ENCODE measurements around the gene OR2G2. TPM values are rescaled to one million over a fixed set of nuclear protein-coding genes. Genes with fewer than 3 reads are reported as not detected.

OR2G2 gene
- total RNA-seq, 1 experiment from 2014 or later, result not detected

GRCh38 chr1:247551721-247552120 is 36.4 kb upstream of the OR2G2 start:
- no TSS peak for BruUV-seq (replicated peaks)
- DNase-seq (ENCODE audit: low read depth, low spot score) (no peak), ATAC-seq (no peak)
- ChIA-PET POLR2A (interaction anchor here (1.4 kb wide), 1 partner anchor 10 kb away, joined by 3 read pairs; no protein-coding TSS in a partner anchor), RAD21 (ENCODE audit: low non-redundant PET in 1 of 2, low total read pairs in 2 of 2, uncharacterized antibody in 2 of 2, unreplicated experiment in 2 of 2) (no interaction called here), CTCF (no interaction called here)
- Histone ChIP-seq H3K9me3 (ENCODE audit: control insufficient read depth in 1 of 2, insufficient read depth in 1 of 2, low read depth in 1 of 2, low read length in 2 of 2) (no peaks in the 10 kb centered on the region; a peak in 1 of 4 replicates), H3K4me2 (ENCODE audit: low read length) (no peak overlapping the region), H3K9me2 (ENCODE audit: insufficient read depth) (no peaks in the 10 kb centered on the region), H3K9ac (ENCODE audit: low read length) (no peak overlapping the region), H2AFZ (ENCODE audit: low read depth, low read length, poor library complexity, severe bottlenecking) (no peak overlapping the region), H3K79me2 (ENCODE audit: insufficient read depth, low read length) (no peaks in the 10 kb centered on the region), H3K4me1 (ENCODE audit: control insufficient read depth in 1 of 2, insufficient read depth in 2 of 2, low read length in 2 of 2) (no peaks in the 10 kb centered on the region), H3K27me3 (ENCODE audit: insufficient read depth, low read length) (no peaks in the 10 kb centered on the region), H3K27ac (ENCODE audit: low read depth, low read length) (no peak overlapping the region), H3K4me3 (replicated peaks in 1 of 2; ENCODE audit: low read depth in 1 of 2, low read length in 2 of 2) (no peak overlapping the region), H3K36me3 (ENCODE audit: control insufficient read depth in 1 of 2, insufficient read depth in 2 of 2, low read length in 2 of 2) (no peaks in the 10 kb centered on the region), H4K20me1 (ENCODE audit: insufficient read depth) (no peaks in the 10 kb centered on the region)
- intact Hi-C loops (cut with micrococcal nuclease), result no loop called here
- TF ChIP-seq, protein P1, sequence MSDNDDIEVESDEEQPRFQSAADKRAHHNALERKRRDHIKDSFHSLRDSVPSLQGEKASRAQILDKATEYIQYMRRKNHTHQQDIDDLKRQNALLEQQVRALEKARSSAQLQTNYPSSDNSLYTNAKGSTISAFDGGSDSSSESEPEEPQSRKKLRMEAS (IDR thresholded peaks at IDR 0.05), result no peak
- TF ChIP-seq TCF7L2 (IDR thresholded peaks at IDR 0.05; ENCODE audit: borderline replicate concordance, extremely low read depth, insufficient read depth, insufficient read length), result no peak
- no peak for TF ChIP-seq EZH2phosphoT487 (IDR thresholded peaks at IDR 0.05; ENCODE audit: borderline replicate concordance)
- no peak for TF ChIP-seq POLR2A (IDR thresholded peaks at IDR 0.05; ENCODE audit: borderline replicate concordance, extremely low read depth, insufficient read depth, insufficient read length)
- no peak for TF ChIP-seq FOSL1 (IDR thresholded peaks at IDR 0.05; ENCODE audit: low read depth)
- no peak for TF ChIP-seq SRF (IDR thresholded peaks at IDR 0.05; ENCODE audit: low read depth)
- no peak for TF ChIP-seq EZH2 (IDR thresholded peaks at IDR 0.05)
- no peak for TF ChIP-seq ELF1 (IDR thresholded peaks at IDR 0.05; ENCODE audit: borderline replicate concordance, low read depth)
- TF ChIP-seq CBX3 (IDR thresholded peaks at IDR 0.05; ENCODE audit: low read depth), result no peak

GRCh38 chr1:247552231-247552630 is 35.9 kb upstream of the OR2G2 start:
- Histone ChIP-seq H3K9me2 (ENCODE audit: insufficient read depth) (no peaks in the 10 kb centered on the region), H3K79me2 (ENCODE audit: insufficient read depth, low read length) (no peaks in the 10 kb centered on the region), H3K36me3 (ENCODE audit: control insufficient read depth in 1 of 2, insufficient read depth in 2 of 2, low read length in 2 of 2) (no peaks in the 10 kb centered on the region), H4K20me1 (ENCODE audit: insufficient read depth) (no peaks in the 10 kb centered on the region), H2AFZ (ENCODE audit: low read depth, low read length, poor library complexity, severe bottlenecking) (no peak overlapping the region), H3K4me3 (replicated peaks in 1 of 2; ENCODE audit: low read depth in 1 of 2, low read length in 2 of 2) (no peak overlapping the region), H3K27me3 (ENCODE audit: insufficient read depth, low read length) (no peaks in the 10 kb centered on the region), H3K9ac (ENCODE audit: low read length) (no peak overlapping the region), H3K9me3 (ENCODE audit: control insufficient read depth in 1 of 2, insufficient read depth in 1 of 2, low read depth in 1 of 2, low read length in 2 of 2) (no peaks in the 10 kb centered on the region; a peak in 1 of 4 replicates), H3K4me2 (ENCODE audit: low read length) (no peak overlapping the region), H3K27ac (ENCODE audit: low read depth, low read length) (no peak overlapping the region), H3K4me1 (ENCODE audit: control insufficient read depth in 1 of 2, insufficient read depth in 2 of 2, low read length in 2 of 2) (no peaks in the 10 kb centered on the region)
- ChIA-PET CTCF (no interaction called here), RAD21 (ENCODE audit: low non-redundant PET in 1 of 2, low total read pairs in 2 of 2, uncharacterized antibody in 2 of 2, unreplicated experiment in 2 of 2) (no interaction called here), POLR2A (interaction anchor here (1.4 kb wide), 1 partner anchor 9 kb away, joined by 3 read pairs; no protein-coding TSS in a partner anchor)
- DNase-seq (ENCODE audit: low read depth, low spot score), result no peak
- intact Hi-C loops (cut with micrococcal nuclease), result no loop called here
- BruUV-seq (replicated peaks), result no TSS peak
- ATAC-seq, result no peak
- TF ChIP-seq CBX3 (IDR thresholded peaks at IDR 0.05; ENCODE audit: low read depth) (no peak), POLR2A (IDR thresholded peaks at IDR 0.05; ENCODE audit: borderline replicate concordance, extremely low read depth, insufficient read depth, insufficient read length) (no peak), EZH2phosphoT487 (IDR thresholded peaks at IDR 0.05; ENCODE audit: borderline replicate concordance) (no peak), EZH2 (IDR thresholded peaks at IDR 0.05) (no peak), ZNF274 (IDR thresholded peaks at IDR 0.05; ENCODE audit: low read depth, low read length) (no peak), RAD21 (IDR thresholded peaks at IDR 0.05; ENCODE audit: low read depth) (no peak), YY1 (IDR thresholded peaks at IDR 0.05; ENCODE audit: extremely low read depth, insufficient replicate concordance, low read depth, low read length) (no peak), FOSL1 (IDR thresholded peaks at IDR 0.05; ENCODE audit: low read depth) (no peak), CEBPB (IDR thresholded peaks at IDR 0.05; ENCODE audit: low read depth) (no peak), TCF7L2 (IDR thresholded peaks at IDR 0.05; ENCODE audit: borderline replicate concordance, extremely low read depth, insufficient read depth, insufficient read length) (no peak), SIN3A (IDR thresholded peaks at IDR 0.05; ENCODE audit: low read depth) (no peak), ELF1 (IDR thresholded peaks at IDR 0.05; ENCODE audit: borderline replicate concordance, low read depth) (no peak), SP1 (IDR thresholded peaks at IDR 0.05; ENCODE audit: low read depth) (no peak), CTCF (IDR thresholded peaks at IDR 0.05 in 2 of 3, conservative IDR thresholded peaks at IDR 0.05 in 1 of 3; ENCODE audit: borderline replicate concordance in 1 of 3, insufficient read depth in 1 of 3, low read depth in 2 of 3, low read length in 2 of 3) (no peak)
- TF ChIP-seq, protein P1 (IDR thresholded peaks at IDR 0.05), result no peak
